DMS 273 (cell line): ENCODE measurements around the gene OSBPL5.

ENCODE experiments used
- DNase-seq: peaks from one replicate; lab custom pipeline; 2025; ENCODE audit not compliant: unreplicated experiment; lab: John Stamatoyannopoulos, UW

OSBPL5 gene

DNA sequence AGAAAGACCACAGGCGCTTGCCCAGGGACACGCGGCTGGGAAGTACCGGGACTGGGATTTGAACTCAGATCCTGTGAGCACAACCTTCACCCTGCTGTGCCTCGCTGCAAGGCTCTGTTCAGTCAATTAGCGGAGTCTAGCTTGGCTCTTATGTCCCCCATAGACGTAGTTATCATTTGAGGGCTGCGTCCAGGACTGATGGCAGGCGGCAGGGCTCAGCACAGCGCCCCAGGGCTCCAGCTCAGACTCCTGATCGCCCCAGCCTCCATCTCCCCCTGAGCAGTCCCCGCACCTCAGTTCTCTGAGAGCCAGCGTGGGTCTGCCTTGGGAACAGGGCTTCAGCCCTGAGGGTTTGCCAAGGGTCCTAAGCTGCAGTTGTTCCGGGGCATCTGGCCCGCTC is 33.7 kb upstream of the OSBPL5 start:
- no peak for DNase-seq

DNA sequence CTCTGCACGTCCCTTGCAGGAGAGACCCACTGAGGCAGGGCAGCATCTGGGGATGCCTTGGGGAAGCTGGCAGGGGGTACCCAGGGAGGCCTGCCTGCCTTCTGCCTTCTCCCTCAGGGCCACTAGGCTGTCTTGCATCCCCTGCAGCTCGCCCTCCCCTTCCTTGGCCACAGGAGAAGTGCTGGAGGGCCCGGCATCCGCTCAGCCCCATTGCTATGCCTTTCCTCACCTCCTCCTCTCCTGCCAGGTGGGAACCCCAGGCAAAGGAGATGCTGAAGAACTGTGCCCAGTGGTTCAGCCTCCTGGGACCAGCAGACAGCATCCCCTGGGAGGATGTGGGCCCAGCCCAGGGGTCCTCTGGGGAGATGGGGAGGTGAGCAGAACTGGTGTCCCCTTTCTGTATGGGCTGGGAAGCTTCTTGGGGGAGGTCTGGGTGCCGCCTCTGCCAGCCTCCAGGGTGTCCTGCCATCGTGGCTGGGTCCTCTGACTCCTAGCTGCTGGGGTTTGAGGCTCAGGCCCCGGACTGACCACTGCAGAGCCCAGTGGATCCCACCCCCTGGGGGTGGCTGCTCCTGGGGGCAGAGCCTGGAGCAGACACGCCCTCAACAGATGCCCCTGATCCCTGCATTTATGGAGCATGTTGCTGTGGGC is 32.9 kb upstream of the OSBPL5 start:
- DNase-seq = no peak

DNA sequence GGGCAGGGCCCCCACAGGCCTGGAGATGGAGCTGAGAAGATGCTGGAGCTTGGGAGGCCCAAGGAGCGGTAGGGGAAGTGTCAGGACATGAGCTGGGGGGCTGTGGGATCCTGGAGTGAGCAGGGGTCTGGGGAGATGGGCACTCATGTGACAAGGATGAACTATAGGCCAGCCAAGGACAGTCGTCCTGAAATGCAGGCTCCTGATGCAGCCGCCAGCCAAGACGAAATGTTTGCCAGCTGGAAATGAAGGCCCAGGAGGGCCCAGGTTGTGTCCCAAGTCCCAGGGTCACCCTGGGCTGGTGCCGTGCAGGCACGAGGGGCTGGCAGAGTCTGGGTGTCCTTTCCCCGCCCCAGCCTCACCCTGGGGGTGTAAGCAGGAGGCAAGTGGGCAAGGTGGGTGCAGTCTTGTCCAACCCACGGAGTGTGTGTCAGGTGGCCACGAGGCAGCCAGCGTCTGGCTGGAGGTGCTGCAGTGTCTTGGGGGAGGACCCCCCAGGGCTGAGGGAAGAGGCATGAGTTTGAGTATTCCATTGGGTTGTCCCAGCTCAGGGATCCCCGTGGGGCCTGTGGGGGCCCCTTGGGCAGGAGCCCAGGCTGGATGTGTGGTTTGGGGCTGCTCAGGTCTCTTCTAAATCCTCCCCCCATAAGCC is 32.1 kb upstream of the OSBPL5 start:
- no peak for DNase-seq

DNA sequence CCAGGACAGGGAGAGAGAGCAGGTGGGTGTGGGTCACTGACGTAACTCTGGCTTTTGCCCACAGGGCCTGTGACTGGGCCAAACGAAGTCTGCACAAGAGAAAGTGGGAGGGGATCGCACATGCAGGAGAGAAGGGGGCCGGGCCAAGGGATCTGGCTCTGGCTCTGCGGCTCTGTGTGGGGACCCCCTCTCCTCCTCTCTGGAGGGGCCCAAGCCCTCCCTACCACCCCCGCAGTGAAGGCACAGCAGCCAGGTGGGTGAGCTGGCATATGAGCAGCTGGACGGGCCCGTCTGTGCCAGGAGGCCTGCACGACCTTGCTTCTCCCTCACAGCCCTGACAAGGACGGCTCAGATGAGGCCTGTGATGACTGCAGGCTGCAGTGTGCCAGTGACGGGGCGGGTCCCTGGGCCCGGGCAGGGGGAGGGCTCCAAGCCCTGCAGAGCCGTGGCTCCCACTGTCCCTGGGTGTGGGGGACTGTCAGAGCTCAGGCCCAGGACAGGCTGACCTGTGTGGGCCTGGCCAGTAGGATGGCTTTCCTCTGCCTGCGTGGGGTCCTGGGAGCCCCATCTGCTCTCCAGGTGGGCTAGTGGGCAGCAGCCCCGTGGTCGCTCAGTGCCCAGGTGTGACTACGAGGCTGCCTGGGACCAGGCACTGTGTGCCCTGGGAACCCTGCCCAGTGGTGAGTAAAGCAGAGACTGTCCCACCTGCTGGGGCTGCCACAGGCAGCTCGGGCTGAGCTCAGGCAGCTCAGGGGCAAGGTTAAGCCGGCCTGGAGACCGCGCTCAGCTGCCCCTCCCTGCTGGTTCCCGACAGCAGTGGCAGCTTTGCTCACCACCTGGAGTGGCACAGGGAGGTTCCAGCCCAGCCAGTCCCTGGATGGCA is 31.3 kb upstream of the OSBPL5 start:
- peak; percentile 49 for DNase-seq

- peak; percentile 35 for DNase-seq
Measured at GRCh38 chr11:3195251-3196160, 30.4 kb upstream of the OSBPL5 start.

GRCh38 chr11:3194016-3194816 is 29.1 kb upstream of the OSBPL5 start:
- DNase-seq = no peak

GRCh38 chr11:3193373-3194015 is 28.4 kb upstream of the OSBPL5 start:
- no peak for DNase-seq

DNA sequence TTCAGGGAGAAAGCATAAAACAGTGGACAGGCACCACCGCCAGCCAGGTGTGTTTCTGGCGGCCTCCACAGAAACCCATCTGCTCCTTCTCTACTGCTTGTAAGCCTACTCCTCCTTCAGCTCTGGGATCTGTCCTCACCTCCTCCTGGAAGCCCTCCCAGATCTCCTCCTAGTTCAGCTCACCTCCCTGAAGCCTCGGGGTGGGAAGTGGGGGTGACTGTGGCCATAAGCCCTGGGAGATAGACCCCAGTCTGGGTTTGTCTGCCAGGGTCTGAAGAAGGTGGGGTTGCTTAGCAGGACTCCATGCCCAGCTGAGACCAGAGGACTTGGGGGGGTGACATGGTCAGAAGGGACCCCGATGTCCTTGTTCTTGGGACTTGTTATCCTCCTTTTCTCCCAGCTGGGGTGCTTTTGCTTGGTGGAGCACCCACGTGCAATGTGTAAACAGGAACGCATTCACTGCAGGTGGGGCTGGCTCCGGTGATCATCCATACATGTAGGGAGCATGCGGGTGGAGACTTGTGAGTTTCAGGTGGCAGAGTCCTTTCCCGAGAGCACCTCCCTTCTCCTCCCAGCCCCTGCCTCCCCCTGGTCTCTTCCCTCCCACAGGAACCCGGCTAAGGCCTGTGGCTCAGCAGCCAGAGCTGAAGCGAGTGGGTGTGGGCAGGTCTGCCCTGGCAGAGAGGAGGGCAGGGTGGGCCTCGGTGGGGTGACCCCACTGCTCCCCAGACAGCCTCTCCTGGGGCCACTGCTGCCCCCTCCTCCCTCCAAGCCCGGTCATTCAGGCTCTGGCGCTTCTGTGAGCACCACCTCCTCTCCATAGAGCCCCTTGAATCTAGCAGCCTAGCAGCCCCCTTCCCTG is 27.6 kb upstream of the OSBPL5 start:
- no peak for DNase-seq

- no peak for DNase-seq
Measured at GRCh38 chr11:3191586-3192324, 26.6 kb upstream of the OSBPL5 start.

GRCh38 chr11:3190600-3190999 is 25.5 kb upstream of the OSBPL5 start:
- DNase-seq = no peak

- no peak for DNase-seq
Measured at GRCh38 chr11:3189886-3190583, 24.9 kb upstream of the OSBPL5 start.

GRCh38 chr11:3189196-3189843 is 24.2 kb upstream of the OSBPL5 start:
- DNase-seq = no peak

- DNase-seq = no peak
Measured at GRCh38 chr11:3188496-3189195, 23.5 kb upstream of the OSBPL5 start.

- no peak for DNase-seq
Measured at GRCh38 chr11:3186166-3186953, 21.2 kb upstream of the OSBPL5 start.

DNA sequence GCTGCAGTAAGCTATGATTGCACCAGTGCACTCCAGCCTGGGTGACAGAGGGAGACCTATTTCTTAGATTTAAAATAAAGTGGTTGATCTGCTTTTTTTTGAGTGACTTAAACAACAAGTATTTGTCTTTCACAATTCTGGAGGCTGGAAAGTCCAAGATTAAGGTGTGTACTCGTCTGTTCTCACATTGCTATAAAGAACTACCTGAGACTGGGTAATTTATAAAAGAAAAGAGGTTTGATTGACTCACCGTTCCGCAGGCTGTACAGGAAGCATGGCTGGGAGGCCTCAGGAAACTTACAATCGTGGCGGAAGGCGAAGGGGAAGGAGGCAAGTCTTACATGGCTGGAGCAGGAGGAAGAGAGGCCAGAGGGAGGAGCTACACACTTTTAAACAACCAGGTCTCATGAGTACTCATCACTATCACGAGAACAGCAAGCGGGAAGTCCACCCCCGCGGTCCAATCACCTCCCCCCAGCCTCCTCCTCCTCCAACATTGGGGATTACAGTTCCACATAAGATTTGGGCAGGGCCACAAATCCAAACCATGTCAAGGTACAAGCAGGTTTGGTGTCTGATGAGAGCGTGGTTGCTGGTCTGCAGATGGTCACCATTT is 19.7 kb upstream of the OSBPL5 start:
- no peak for DNase-seq
